Upper lobe of left lung (tissue), 6 donors: Measurements from ENCODE around the gene ARHGEF3. TPM values are rescaled to one million over a fixed set of nuclear protein-coding genes. Genes with fewer than 3 reads are reported as not detected.

Experiments
- ATAC-seq, 2 donors: fragments of 200-7000 bp; cut with Tn5 transposase; one replicate each; pipeline ENCODE4 v1.9.1; 2022; ENCODE audit warnings: mild to moderate bottlenecking in 2 of 2, moderate library complexity in 2 of 2; ENCODE audit not compliant: low FRiP score in 2 of 2
- DNase-seq, 2 donors: peaks; one replicate each; pipeline ENCODE4 v3.0.0-alpha.2; 2019 to 2020
- H3K27ac ChIP-seq, 4 donors: fragments of 200-600 bp; sonication (generic); one replicate each; pipeline ENCODE4 v1.5.1; 2016 to 2019
- H3K27me3 ChIP-seq, 4 donors: fragments of 200-600 bp; sonication (generic); one replicate each; pipeline ENCODE4 v1.5.1; 2017 to 2019
- H3K36me3 ChIP-seq, 4 donors: fragments of 200-600 bp; sonication (generic); one replicate each; pipeline ENCODE4 v1.5.1; 2016 to 2019
- H3K4me1 ChIP-seq, 4 donors: fragments of 200-600 bp; sonication (generic); one replicate each; pipeline ENCODE4 v1.5.1; 2018 to 2019
- H3K4me3 ChIP-seq, 4 donors: fragments of 200-600 bp; sonication (generic); one replicate each; pipeline ENCODE4 v1.5.1; 2017 to 2019; ENCODE audit warnings: mild to moderate bottlenecking in 2 of 4, moderate library complexity in 1 of 4
- H3K9me3 ChIP-seq, 4 donors: fragments of 200-600 bp; sonication (generic); one replicate each; pipeline ENCODE4 v1.5.1; 2018 to 2019
- EP300 ChIP-seq, 4 donors: sonication (generic); formaldehyde crosslinking; IDR thresholded peaks; one replicate each; pipeline ENCODE4 v1.5.1; 2017; ENCODE audit warnings: antibody characterized with exemption in 4 of 4, control low read depth in 2 of 4
- POLR2A ChIP-seq, 4 donors: fragments of 450-650 bp; IDR thresholded peaks; one replicate each; pipeline ENCODE4 v1.5.1; 2016 to 2017; ENCODE audit warnings: antibody characterized with exemption in 4 of 4, mild to moderate bottlenecking in 2 of 4
- POLR2AphosphoS5 ChIP-seq, 2 donors: sonication (generic); formaldehyde crosslinking; IDR thresholded peaks; one replicate each; pipeline ENCODE4 v1.5.1; 2017; ENCODE audit warnings: antibody characterized with exemption in 2 of 2
- WGBS, 2 donors: methylation state at CpG; one replicate each; pipeline ENCODE4 v1.1.5; 2017 to 2018; 5-methylcytosine and 5-hydroxymethylcytosine counted together
- total RNA-seq, 6 donors: library from RNA; depleted of rRNA in 4 of 6; stranded (reverse); fragments of >200 nt in 4 of 6; gene quantifications; one replicate each; pipeline versions ENCODE4 v1.1.0 to v1.2.1, GENCODE V29; 2016 to 2021
- TF ChIP-seq, protein P1 (sequence below), 6 experiments: fragments of 450-650 bp in 4 of 6; fragments of 200-600 bp in 2 of 6; sonication (generic) in 2 of 6; IDR thresholded peaks; one replicate each; pipeline ENCODE4 v1.5.1; 2016 to 2019; ENCODE audit warnings: antibody characterized with exemption in 6 of 6
- donor health status: DM: no; HTN: no; CAD: no; lungs with moderate emphysema.
- donor health status: DM: no; HTN: yes; CAD: no; lungs with severe emphysema.

The ARHGEF3 gene
- total RNA-seq, 6 donors from 2014 or later: 26.6 to 38.9 (median 30.0) TPM

DNA sequence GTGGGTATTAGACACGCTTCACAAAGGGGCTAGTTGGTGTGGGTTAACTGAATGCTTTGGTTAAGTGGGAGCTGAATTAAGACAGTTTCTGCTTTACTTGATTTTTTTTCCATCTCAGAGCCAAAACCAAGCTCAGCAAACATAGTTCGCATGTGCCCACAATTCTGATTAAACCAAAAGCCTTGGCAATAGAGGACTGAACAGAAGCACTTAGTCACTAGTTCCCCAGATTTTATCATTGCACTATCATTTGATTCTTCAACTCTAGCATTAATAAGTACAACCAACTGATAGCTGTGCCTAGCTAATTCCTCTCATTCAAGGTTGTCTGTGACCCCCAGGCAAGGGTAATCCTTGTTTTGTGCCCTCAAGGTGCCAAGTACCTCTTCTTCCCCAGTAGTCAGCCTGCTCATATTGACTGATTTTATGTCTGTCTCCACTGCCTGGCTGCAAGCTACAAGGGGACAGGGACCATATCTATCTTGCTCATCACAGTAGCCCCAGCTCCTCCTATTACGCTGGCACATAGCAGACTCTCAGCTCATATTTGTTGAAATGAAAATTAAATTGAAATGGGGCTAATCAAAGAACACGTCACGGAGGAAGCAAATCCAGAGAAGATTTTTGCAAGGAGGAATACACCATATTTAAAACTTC lies 9.9 kb upstream of the ARHGEF3 start:
- DNase-seq (no peak), ATAC-seq (no peak)
- 80 to 89% methylated on average over 5 of the region's 5 CpGs for WGBS, 2 donors
- H3K4me3 ChIP-seq: no peak overlapping the region
- TF ChIP-seq POLR2AphosphoS5 (IDR thresholded peaks at IDR 0.05) (no peak), POLR2A (IDR thresholded peaks at IDR 0.05) (no peak), EP300 (IDR thresholded peaks at IDR 0.05) (no peak)
- TF ChIP-seq, protein P1, sequence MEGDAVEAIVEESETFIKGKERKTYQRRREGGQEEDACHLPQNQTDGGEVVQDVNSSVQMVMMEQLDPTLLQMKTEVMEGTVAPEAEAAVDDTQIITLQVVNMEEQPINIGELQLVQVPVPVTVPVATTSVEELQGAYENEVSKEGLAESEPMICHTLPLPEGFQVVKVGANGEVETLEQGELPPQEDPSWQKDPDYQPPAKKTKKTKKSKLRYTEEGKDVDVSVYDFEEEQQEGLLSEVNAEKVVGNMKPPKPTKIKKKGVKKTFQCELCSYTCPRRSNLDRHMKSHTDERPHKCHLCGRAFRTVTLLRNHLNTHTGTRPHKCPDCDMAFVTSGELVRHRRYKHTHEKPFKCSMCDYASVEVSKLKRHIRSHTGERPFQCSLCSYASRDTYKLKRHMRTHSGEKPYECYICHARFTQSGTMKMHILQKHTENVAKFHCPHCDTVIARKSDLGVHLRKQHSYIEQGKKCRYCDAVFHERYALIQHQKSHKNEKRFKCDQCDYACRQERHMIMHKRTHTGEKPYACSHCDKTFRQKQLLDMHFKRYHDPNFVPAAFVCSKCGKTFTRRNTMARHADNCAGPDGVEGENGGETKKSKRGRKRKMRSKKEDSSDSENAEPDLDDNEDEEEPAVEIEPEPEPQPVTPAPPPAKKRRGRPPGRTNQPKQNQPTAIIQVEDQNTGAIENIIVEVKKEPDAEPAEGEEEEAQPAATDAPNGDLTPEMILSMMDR (IDR thresholded peaks at IDR 0.05): no peak
- no peak overlapping the region for H3K27ac ChIP-seq
- no peaks in the 10 kb centered on the region for H3K9me3 ChIP-seq
- H3K4me1 ChIP-seq: peaks cover 6 to 20% (median 19%) of the 10 kb centered on the region in 4 donors
- no peaks in the 10 kb centered on the region for H3K27me3 ChIP-seq
- no peaks in the 10 kb centered on the region for H3K36me3 ChIP-seq

DNA sequence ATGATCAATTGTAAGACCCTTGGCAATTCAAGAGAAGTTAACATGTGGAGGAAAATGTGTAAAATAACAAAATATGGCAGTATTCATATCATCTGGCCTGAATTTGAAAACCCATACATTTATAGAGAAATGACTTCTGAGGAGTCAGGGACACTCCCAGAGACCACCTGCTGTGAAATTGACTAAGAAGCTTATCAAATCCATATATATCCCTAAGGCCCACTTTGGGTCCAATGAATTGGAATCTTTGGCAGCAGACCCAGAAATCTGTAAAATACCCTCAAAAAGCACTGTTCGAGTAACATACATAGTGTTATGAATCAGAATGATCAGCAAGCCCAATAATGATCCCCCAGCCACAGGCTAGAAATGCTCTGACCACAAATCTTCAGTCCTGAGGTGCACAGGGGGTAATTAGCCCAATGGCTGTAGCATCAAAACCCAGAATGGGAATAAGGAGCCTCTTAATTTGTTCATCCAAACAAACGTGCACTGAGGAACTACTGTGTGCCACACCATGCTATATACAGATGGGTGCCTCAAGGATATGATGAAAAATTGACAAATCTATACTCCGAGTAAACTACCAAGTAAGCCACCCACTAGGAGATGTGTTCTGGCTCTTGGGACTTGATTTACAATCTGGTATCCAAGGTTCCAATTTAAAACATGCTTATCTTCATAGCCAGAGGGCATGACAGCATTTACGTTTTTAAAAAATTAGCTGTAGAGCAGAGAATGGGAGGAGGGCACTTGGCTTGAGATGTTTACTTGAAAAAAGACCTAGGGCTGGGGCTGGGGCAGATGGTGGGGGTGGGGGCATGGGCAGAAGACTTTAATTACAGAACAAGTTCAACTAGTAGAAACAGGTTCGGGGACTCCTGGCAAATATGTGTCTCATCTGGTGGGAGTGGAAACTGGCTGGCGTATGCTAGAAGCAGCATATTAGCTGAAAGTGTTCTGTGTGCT lies 9.1 kb upstream of the ARHGEF3 start:
- no peak overlapping the region for H3K27ac ChIP-seq
- peaks cover 6 to 20% (median 19%) of the 10 kb centered on the region in 4 donors for H3K4me1 ChIP-seq
- no peaks in the 10 kb centered on the region for H3K9me3 ChIP-seq
- DNase-seq: no peak
- WGBS, 2 donors: 65 to 67% methylated on average over 6 of the region's 6 CpGs
- ATAC-seq: no peak
- no peaks in the 10 kb centered on the region for H3K27me3 ChIP-seq
- no peak for TF ChIP-seq POLR2A (IDR thresholded peaks at IDR 0.05)
- TF ChIP-seq EP300 (IDR thresholded peaks at IDR 0.05): no peak
- TF ChIP-seq, protein P1 (IDR thresholded peaks at IDR 0.05): no peak
- no peak for TF ChIP-seq POLR2AphosphoS5 (IDR thresholded peaks at IDR 0.05)
- no peak overlapping the region for H3K4me3 ChIP-seq
- H3K36me3 ChIP-seq: no peaks in the 10 kb centered on the region

DNA sequence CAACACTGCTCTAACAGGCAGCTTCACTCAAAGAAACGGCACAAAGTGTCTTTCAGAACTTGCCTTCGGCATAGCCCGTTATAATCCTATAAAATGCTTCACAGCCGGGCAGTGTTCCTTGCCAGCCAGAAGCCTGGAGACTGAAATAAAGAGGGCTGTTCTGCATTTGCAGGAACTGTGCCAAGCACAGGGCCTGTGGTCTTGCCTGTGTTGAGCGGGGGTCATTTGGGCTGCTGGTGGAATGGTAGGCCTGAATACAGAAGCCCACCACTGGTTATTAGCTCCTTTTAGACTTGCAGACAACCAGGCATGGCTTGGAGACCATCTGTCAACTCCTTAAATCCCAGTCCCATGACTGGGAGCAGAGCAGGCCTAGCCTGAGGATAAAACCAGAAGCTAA lies 4.7 kb upstream of the ARHGEF3 start:
- H3K9me3 ChIP-seq: no peaks in the 10 kb centered on the region
- WGBS, 2 donors: 97 to 100% methylated on average over 3 to 5 of the region's 5 CpGs
- ATAC-seq (no peak), DNase-seq (no peak)
- no peaks in the 10 kb centered on the region for H3K36me3 ChIP-seq
- H3K27ac ChIP-seq: no peak overlapping the region
- H3K27me3 ChIP-seq: no peaks in the 10 kb centered on the region
- TF ChIP-seq EP300 (IDR thresholded peaks at IDR 0.05): no peak
- TF ChIP-seq, protein P1 (IDR thresholded peaks at IDR 0.05): no peak
- TF ChIP-seq POLR2A (IDR thresholded peaks at IDR 0.05): no peak
- no peak for TF ChIP-seq POLR2AphosphoS5 (IDR thresholded peaks at IDR 0.05)
- H3K4me1 ChIP-seq: peaks cover 1 to 13% (median 8%) of the 10 kb centered on the region in 4 donors
- H3K4me3 ChIP-seq: no peak overlapping the region

DNA sequence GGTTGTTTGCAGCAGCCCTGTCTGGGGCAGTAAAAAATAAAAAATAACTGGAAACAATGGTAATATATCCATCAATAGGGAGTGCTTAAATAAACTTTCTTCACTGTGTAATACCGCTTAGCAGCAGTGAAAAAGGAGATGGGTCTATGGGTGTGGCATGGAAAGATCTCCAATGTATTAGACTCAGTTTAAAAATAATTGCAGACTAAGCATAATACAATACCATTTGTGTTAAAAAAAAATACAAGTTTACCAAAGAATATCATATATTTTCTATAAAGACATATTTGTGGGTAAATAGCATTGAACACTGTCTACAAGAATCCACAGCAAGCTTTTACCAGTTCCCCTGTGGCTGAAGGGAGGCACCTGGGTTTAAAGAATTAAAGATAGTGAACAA lies 1.0 kb upstream of the ARHGEF3 start:
- DNase-seq (no peak), ATAC-seq (no peak)
- TF ChIP-seq POLR2A (IDR thresholded peaks at IDR 0.05) (no peak), POLR2AphosphoS5 (IDR thresholded peaks at IDR 0.05) (no peak), EP300 (IDR thresholded peaks at IDR 0.05) (no peak)
- TF ChIP-seq, protein P1 (IDR thresholded peaks at IDR 0.05): no peak
- no peaks in the 10 kb centered on the region for H3K36me3 ChIP-seq
- H3K9me3 ChIP-seq: no peaks in the 10 kb centered on the region
- H3K27ac ChIP-seq: no peak overlapping the region
- 78 to 85% methylated on average over 1 of the region's 1 CpG for WGBS, 2 donors
- H3K27me3 ChIP-seq: no peaks in the 10 kb centered on the region
- peaks cover 23 to 42% (median 30%) of the 10 kb centered on the region in 4 donors for H3K4me1 ChIP-seq
- H3K4me3 ChIP-seq: no peak overlapping the region
